Bronchial epithelial cell (primary cell): ENCODE measurements around the gene SMAD4. TPM values are rescaled to one million over a fixed set of nuclear protein-coding genes. Genes with fewer than 3 reads are reported as not detected.

Experiments used
- DNase-seq: peaks from one replicate; pipeline ENCODE4 v3.0.0-alpha.2; 2010; ENCODE audit warnings: low read depth
- FAIRE-seq: peaks from 2 replicates; lab custom pipeline; 2011; peaks lifted over from hg19 to GRCh38; lab: Jason Lieb, UNC
- H3K27me3 ChIP-seq: 2 replicates; pipeline ENCODE4 v1.5.1; 2011; ENCODE audit warnings: low read length; ENCODE audit not compliant: control insufficient read depth, insufficient read depth
- H3K36me3 ChIP-seq: 2 replicates; pipeline ENCODE4 v1.5.1; 2011; ENCODE audit warnings: low read length; ENCODE audit not compliant: control insufficient read depth, insufficient read depth
- H3K4me3 ChIP-seq: 2 replicates; pipeline ENCODE4 v1.5.1; 2011; ENCODE audit warnings: mild to moderate bottlenecking, low read depth, low read length, control low read depth
- CTCF ChIP-seq: IDR thresholded peaks from 2 replicates; pipeline ENCODE4 v1.5.1; 2011; ENCODE audit warnings: mild to moderate bottlenecking, moderate library complexity, low read length, control low read depth, inconsistent platforms; ENCODE audit not compliant: insufficient read depth, severe bottlenecking
- total RNA-seq: library from RNA; depleted of rRNA; stranded (reverse); fragments of >200 nt; gene quantifications from 2 replicates; pipeline ENCODE4 v1.2.1, GENCODE V29; 2014

SMAD4 gene
- total RNA-seq, 1 donor from 2014 or later, result 64.5 TPM

- no peak overlapping the region for H3K4me3 ChIP-seq
- peaks cover 3% of the 10 kb centered on the region for H3K36me3 ChIP-seq
- no peaks in the 10 kb centered on the region for H3K27me3 ChIP-seq
- TF ChIP-seq CTCF, result no peak
- FAIRE-seq, result no peak
- no peak for DNase-seq
These were observed 36.3 kb downstream of the SMAD4 start for GRCh38 chr18:51066273-51066672.

- DNase-seq (peak; percentile 26), FAIRE-seq (no peak)
- peaks cover 3% of the 10 kb centered on the region for H3K36me3 ChIP-seq
- no peaks in the 10 kb centered on the region for H3K27me3 ChIP-seq
- no peak overlapping the region for H3K4me3 ChIP-seq
- no peak for TF ChIP-seq CTCF
These were observed 38.1 kb downstream of the SMAD4 start for GRCh38 chr18:51068105-51068504.

- Histone ChIP-seq H3K36me3 (peaks cover 3% of the 10 kb centered on the region), H3K27me3 (no peaks in the 10 kb centered on the region), H3K4me3 (no peak overlapping the region)
- FAIRE-seq, result no peak
- no peak for TF ChIP-seq CTCF
- no peak for DNase-seq
These were observed 39.9 kb downstream of the SMAD4 start for GRCh38 chr18:51069885-51070284.

- peaks cover 1% of the 10 kb centered on the region for H3K36me3 ChIP-seq
These were observed 40.5 kb downstream of the SMAD4 start for GRCh38 chr18:51070545-51070944.

GRCh38 chr18:51072586-51073313 is 42.7 kb downstream of the SMAD4 start:
- FAIRE-seq (no peak), DNase-seq (no peak)
- no peak overlapping the region for H3K4me3 ChIP-seq
- no peaks in the 10 kb centered on the region for H3K27me3 ChIP-seq
- TF ChIP-seq CTCF, result no peak
- no peaks in the 10 kb centered on the region for H3K36me3 ChIP-seq

More at GRCh38 chr18:51070545-51070944, 40.5 kb downstream of the SMAD4 start:
- no peak for TF ChIP-seq CTCF
- Histone ChIP-seq H3K27me3 (no peaks in the 10 kb centered on the region), H3K4me3 (no peak overlapping the region)
- DNase-seq (peak; percentile 64), FAIRE-seq (no peak)

GRCh38 chr18:51074605-51075004 is 44.6 kb downstream of the SMAD4 start:
- no peaks in the 10 kb centered on the region for H3K27me3 ChIP-seq
- no peak for TF ChIP-seq CTCF
- peaks cover 2% of the 10 kb centered on the region for H3K36me3 ChIP-seq
- H3K4me3 ChIP-seq, result no peak overlapping the region
- DNase-seq, result no peak
- no peak for FAIRE-seq
